ENCODE measurements around the gene CDH12. TPM values are rescaled to one million over a fixed set of nuclear protein-coding genes. Genes with fewer than 3 reads are reported as not detected.
"Not testable (repeated sequence)": the region's sequence is repeated elsewhere in the genome, so short reads cannot be mapped to it uniquely, and the experiment has no call there.

CDH12 gene
- total RNA-seq, 1 experiment from 2014 or later: not detected

- in situ Hi-C loops (cut with HindIII; ENCODE audit: low pct_unique_long_range_greater_than_20kb, low sequenced_read_pairs): no loop called here
- no peak for DNase-seq (ENCODE audit: low read depth)
These were observed 560.0 kb downstream of the CDH12 start for GRCh38 chr5:22293147-22293546.

GRCh38 chr5:22278164-22278563, 575.0 kb downstream of the CDH12 start:
- in situ Hi-C loops (cut with HindIII; ENCODE audit: low pct_unique_long_range_greater_than_20kb, low sequenced_read_pairs): no loop called here
- DNase-seq (ENCODE audit: low read depth): no peak

GRCh38 chr5:22277006-22277405, 576.1 kb downstream of the CDH12 start:
- no peak for DNase-seq (ENCODE audit: low read depth)
- in situ Hi-C loops (cut with HindIII; ENCODE audit: low pct_unique_long_range_greater_than_20kb, low sequenced_read_pairs): no loop called here

- DNase-seq (ENCODE audit: low read depth); in situ Hi-C loops (cut with HindIII; ENCODE audit: low pct_unique_long_range_greater_than_20kb, low sequenced_read_pairs): not testable (repeated sequence)
These were observed 587.3 kb downstream of the CDH12 start for GRCh38 chr5:22265855-22266254.

- no peak for DNase-seq (ENCODE audit: low read depth)
- in situ Hi-C loops (cut with HindIII; ENCODE audit: low pct_unique_long_range_greater_than_20kb, low sequenced_read_pairs): no loop called here
These were observed 595.0 kb downstream of the CDH12 start for GRCh38 chr5:22258139-22258538.

GRCh38 chr5:22250528-22250927, 602.6 kb downstream of the CDH12 start:
- in situ Hi-C loops (cut with HindIII; ENCODE audit: low pct_unique_long_range_greater_than_20kb, low sequenced_read_pairs): no loop called here
- DNase-seq (ENCODE audit: low read depth): no peak

GRCh38 chr5:22249209-22249729, 603.9 kb downstream of the CDH12 start:
- DNase-seq (ENCODE audit: low read depth): no peak
- in situ Hi-C loops (cut with HindIII; ENCODE audit: low pct_unique_long_range_greater_than_20kb, low sequenced_read_pairs): no loop called here

GRCh38 chr5:22245770-22246169, 607.4 kb downstream of the CDH12 start:
- in situ Hi-C loops (cut with HindIII; ENCODE audit: low pct_unique_long_range_greater_than_20kb, low sequenced_read_pairs): no loop called here
- no peak for DNase-seq (ENCODE audit: low read depth)

- no peak for DNase-seq (ENCODE audit: low read depth)
- in situ Hi-C loops (cut with HindIII; ENCODE audit: low pct_unique_long_range_greater_than_20kb, low sequenced_read_pairs): no loop called here
These were observed 610.6 kb downstream of the CDH12 start for GRCh38 chr5:22242532-22242931.

- DNase-seq (ENCODE audit: low read depth): no peak
- in situ Hi-C loops (cut with HindIII; ENCODE audit: low pct_unique_long_range_greater_than_20kb, low sequenced_read_pairs): no loop called here
These were observed 615.1 kb downstream of the CDH12 start for GRCh38 chr5:22238047-22238446.

- no peak for DNase-seq (ENCODE audit: low read depth)
- in situ Hi-C loops (cut with HindIII; ENCODE audit: low pct_unique_long_range_greater_than_20kb, low sequenced_read_pairs): no loop called here
These were observed 626.7 kb downstream of the CDH12 start for GRCh38 chr5:22226423-22226822.

GRCh38 chr5:22223079-22223478, 630.1 kb downstream of the CDH12 start:
- in situ Hi-C loops (cut with HindIII; ENCODE audit: low pct_unique_long_range_greater_than_20kb, low sequenced_read_pairs): no loop called here

GRCh38 chr5:22213703-22214495, 639.2 kb downstream of the CDH12 start:
- in situ Hi-C loops (cut with HindIII; ENCODE audit: low pct_unique_long_range_greater_than_20kb, low sequenced_read_pairs): not testable (repeated sequence)
- peak; percentile 2 for DNase-seq (ENCODE audit: low read depth)

More at GRCh38 chr5:22223079-22223478, 630.1 kb downstream of the CDH12 start:
- DNase-seq (ENCODE audit: low read depth): no peak

- DNase-seq (ENCODE audit: low read depth): peak; percentile 24
- in situ Hi-C loops (cut with HindIII; ENCODE audit: low pct_unique_long_range_greater_than_20kb, low sequenced_read_pairs): not testable (repeated sequence)
These were observed 640.7 kb downstream of the CDH12 start for GRCh38 chr5:22212254-22212991.

- in situ Hi-C loops (cut with HindIII; ENCODE audit: low pct_unique_long_range_greater_than_20kb, low sequenced_read_pairs); DNase-seq (ENCODE audit: low read depth): not testable (repeated sequence)
These were observed 644.7 kb downstream of the CDH12 start for GRCh38 chr5:22208463-22208862.

- in situ Hi-C loops (cut with HindIII; ENCODE audit: low pct_unique_long_range_greater_than_20kb, low sequenced_read_pairs): not testable (repeated sequence)
These were observed 664.5 kb downstream of the CDH12 start for GRCh38 chr5:22188651-22189050.

GRCh38 chr5:22187632-22188228, 665.4 kb downstream of the CDH12 start:
- DNase-seq (ENCODE audit: low read depth); in situ Hi-C loops (cut with HindIII; ENCODE audit: low pct_unique_long_range_greater_than_20kb, low sequenced_read_pairs): not testable (repeated sequence)

More at GRCh38 chr5:22188651-22189050, 664.5 kb downstream of the CDH12 start:
- DNase-seq (ENCODE audit: low read depth): not testable (repeated sequence)

- DNase-seq (ENCODE audit: low read depth); in situ Hi-C loops (cut with HindIII; ENCODE audit: low pct_unique_long_range_greater_than_20kb, low sequenced_read_pairs): not testable (repeated sequence)
These were observed 683.9 kb downstream of the CDH12 start for GRCh38 chr5:22169226-22169625.

- in situ Hi-C loops (cut with HindIII; ENCODE audit: low pct_unique_long_range_greater_than_20kb, low sequenced_read_pairs); DNase-seq (ENCODE audit: low read depth): not testable (repeated sequence)
These were observed 684.4 kb downstream of the CDH12 start for GRCh38 chr5:22168704-22169103.

All from Caki2 (cell line).